GM19397 (cell line): Measurements from ENCODE around the gene ETHE1.
A peak's percentile ranks its signal among the peaks of the same experiment; 100 is the strongest.
"Not testable (repeated sequence)": the region's sequence is repeated elsewhere in the genome, so short reads cannot be mapped to it uniquely, and the experiment has no call there.

Experiments
- ATAC-seq: cut with Tn5 transposase; IDR thresholded peaks from one replicate; pipeline ENCODE4 v1.9.1; 2021; ENCODE audit warnings: mild to moderate bottlenecking, moderate library complexity; ENCODE audit not compliant: unreplicated experiment

ETHE1 gene

DNA sequence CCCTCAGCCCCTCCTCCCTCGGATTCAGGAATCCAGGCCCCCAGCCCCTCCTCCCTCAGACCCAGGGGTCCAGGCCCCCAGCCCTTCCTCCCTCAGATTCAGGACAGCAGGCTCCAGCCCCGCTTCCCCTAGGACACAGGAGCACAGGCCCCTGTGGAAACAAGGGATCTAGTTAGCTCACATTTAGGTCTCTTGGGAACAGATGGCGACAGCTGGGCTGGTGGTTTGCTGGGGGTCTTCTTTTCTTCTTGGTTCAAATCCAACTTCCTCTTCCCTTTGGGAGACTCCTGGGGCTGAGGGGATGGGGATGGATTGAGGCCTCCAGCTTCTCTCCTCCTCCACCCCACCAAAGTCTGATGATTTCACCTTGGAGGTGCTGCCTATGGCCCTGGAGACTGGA, 25.6 kb upstream of the ETHE1 start:
- no peak for ATAC-seq

DNA sequence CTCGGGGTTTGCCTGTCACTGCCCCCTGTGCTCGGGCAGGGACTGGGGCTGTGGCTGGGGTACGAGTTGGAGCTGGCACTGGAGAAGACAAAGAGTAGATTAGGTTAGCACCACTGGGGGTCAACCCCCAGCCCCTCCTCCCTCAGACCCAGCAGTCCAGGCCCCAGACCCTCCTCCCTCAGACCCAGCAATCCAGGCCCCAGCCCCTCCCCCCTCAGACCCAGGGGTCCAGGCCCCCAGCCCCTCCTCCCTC, 25.1 kb upstream of the ETHE1 start:
- no peak for ATAC-seq

DNA sequence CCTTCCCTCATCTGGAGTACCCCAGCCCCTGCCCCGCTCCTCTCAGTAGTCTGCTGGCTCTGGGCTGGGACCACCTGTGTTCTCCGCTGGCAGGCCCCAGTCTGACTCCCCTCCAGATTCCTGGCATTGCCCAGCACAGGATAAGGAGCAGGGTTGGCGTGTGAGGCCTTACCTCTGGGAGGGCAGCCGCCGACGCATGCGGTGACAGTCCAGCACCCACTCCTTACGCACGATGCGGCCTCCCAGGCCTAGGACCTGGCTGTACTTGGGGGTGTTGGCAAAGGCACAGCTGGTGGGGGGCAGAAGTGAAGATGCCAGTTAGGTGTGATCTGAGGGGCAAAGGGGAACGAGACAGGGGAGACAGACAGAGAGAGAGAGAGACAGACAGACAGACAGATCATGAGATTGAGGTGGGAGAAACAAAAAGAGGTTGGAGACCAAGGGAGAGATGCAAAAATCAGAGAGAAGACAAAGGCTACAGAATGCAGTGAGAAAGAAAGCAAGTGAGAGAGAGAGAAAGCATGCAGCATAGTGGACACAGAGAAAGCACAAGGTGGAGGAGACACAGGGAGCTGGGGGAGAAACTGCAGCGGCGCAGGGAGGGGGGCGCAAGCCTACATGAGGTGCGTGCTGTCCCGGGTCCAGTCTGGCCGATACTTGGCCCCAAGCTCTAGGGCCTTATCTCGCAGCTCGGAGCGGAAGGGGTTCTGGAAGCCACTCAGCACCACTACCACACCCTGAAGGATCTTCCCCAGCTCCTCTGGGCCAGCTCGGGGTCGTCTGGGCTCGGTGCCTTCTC, 24.6 kb upstream of the ETHE1 start:
- no peak for ATAC-seq

- ATAC-seq = no peak
These were observed 21.7 kb upstream of the ETHE1 start for GRCh38 chr19:43548706-43549105.

GRCh38 chr19:43547926-43548325, 20.9 kb upstream of the ETHE1 start:
- not testable (repeated sequence) for ATAC-seq

- ATAC-seq = no peak
These were observed 19.6 kb upstream of the ETHE1 start for GRCh38 chr19:43546581-43546980.

DNA sequence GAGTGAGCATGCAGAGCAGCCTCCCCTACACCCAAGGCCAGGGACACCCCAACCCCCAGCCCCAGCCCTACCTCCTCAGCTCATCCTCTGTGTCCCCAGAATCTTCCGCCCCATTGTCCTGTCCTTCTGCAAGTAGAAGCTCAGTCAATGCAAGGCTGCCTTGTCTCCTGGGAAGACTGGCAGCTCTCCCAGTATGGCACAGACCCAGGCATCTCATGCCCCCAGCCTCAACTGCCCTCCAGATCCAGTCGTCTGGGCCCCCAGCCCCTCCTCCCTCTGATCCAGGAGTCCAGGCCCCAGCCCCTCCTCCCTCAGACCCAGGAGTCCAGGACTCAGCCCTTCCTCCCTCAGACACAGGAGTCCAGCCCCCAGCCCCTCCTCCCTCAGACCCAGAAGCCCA, 19.0 kb upstream of the ETHE1 start:
- ATAC-seq = no peak

DNA sequence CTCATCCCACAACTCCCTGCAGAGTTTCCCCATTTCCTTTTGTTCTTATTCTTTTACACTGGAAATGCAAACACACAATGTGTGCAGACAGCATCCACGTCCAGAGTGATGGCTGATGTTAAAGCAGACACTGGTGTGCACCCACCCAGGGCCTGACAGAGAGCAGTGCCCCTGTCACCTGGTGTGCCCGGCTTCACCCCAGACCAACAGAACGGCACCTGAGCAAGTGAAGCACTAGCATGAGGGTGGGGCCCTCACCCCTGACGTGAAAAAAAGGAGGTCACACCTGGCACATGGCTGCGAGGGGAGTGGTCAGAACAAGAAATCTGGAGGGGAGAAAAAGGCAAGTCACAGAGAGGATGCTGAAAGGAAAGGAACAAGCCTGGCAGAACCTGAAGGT, 18.3 kb upstream of the ETHE1 start:
- ATAC-seq = no peak

GRCh38 chr19:43544077-43544476, 17.1 kb upstream of the ETHE1 start:
- no peak for ATAC-seq

- no peak for ATAC-seq
These were observed 15.1 kb upstream of the ETHE1 start for GRCh38 chr19:43541920-43542650.

- ATAC-seq = no peak
These were observed 13.4 kb upstream of the ETHE1 start for GRCh38 chr19:43540381-43540780.

DNA sequence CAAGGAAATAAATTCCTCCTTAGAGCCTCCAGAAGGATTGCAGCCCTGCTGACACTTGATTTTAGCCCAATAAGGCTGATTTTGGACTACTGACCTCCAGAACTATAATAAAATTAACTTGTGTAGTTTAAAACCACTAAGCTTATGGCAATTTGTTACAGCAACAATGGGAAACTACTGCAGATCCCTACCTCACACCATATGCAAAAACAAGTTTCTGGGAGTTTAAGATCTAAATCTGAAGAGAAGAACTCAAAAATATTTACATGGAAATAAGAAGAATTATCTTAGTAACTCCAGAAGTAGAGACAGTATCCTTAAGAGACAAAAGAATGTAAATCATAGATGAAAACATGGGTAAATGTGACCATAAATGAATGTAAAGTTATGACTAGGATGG, 11.9 kb upstream of the ETHE1 start:
- no peak for ATAC-seq

- ATAC-seq = no peak
These were observed 8.1 kb upstream of the ETHE1 start for GRCh38 chr19:43534816-43535761.

GRCh38 chr19:43534305-43534815, 7.4 kb upstream of the ETHE1 start:
- ATAC-seq = no peak

DNA sequence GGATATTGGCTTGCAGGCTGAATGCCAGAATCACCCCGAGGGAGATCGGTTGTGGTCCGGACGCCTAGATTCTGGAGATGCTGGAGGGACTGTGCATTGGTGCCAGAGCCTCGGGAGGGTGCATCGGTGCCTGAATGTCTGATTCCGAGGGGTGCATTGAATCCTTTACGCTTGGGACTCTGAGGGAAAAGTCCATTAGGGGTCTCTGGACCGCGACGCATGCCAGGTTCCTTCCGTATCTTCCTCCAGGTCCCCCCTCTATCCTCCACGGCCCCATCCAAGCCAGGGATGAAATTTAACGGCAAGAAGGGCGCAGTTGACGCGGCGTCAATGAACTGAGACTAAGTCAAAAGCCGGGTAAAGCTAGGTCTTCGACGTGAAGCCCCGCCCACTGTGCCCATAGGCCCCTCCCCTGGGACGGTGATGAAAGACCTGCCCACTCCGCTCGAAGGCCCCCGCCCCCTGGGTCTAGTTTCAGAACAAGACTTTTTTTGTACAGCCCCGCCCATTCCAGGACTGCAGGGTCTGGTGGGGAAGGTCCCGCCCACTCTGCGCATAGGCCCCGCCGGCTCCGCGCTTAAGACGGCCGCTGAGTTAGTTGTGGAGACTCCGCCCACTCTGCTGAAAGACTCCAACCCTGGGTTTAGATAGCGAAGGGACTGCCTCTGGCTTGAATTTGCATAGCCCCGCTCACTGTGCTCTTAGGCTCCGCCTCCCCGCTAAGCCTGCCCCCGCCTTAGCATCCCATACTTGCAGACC, 6.7 kb upstream of the ETHE1 start:
- peak; percentile 48 for ATAC-seq

- peak; percentile 63 for ATAC-seq
These were observed 6.1 kb upstream of the ETHE1 start, which contains the start of gene ZNF575 for GRCh38 chr19:43532962-43533545. Gene ZNF575, plus strand, starts transcription at chr19:43533188. Its CDS starts 1,235 bp downstream, at chr19:43534423.

DNA sequence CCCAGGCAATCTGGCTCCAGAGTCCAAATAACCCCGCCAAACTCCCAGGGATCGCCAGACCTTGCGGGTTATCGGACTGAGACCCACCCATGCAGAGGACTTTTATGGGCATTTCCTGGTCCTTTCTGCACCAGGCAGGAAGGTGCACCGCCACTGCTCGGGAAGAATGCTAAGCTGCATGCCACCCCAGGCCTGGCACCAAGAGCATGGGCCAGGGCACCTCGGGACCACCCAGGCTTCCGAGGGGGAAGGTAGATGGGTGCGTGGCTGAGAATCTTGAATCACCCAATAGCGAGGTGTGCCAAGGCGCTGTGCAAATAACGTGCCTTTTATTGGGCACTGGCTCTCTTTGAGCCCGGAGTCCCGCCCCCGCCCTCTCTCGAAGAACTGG, 5.6 kb upstream of the ETHE1 start:
- ATAC-seq = peak; percentile 13

- no peak for ATAC-seq
These were observed 1.0 kb upstream of the ETHE1 start for GRCh38 chr19:43527860-43528622.
